ENCODE results near the gene ANK3. TPM values are rescaled to one million over a fixed set of nuclear protein-coding genes. Genes with fewer than 3 reads are reported as not detected.
A peak's percentile ranks its signal among the peaks of the same experiment; 100 is the strongest.

Gene ANK3
- total RNA-seq, 2 experiments from 2014 or later, result 60.5 to 61.9 TPM

DNA sequence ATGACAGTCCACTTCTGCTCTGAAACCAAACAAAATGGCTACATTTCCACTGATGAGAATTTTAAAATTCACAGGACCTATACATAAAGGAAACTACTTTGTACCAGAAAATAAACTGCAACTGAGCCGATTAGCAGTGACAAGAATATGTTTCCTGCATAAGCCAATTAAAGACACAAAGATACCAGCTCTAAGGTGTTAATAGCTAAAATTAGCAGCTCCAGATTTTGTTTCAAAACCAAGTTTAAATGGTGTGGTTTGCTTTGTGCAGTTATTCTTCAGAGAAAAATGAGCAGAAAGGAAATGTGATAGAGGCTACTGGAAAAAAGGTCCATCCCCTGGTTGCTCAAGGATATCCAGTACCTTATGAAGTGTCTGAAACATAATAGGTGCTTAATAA is 123.2 kb downstream of the ANK3 start:
- Histone ChIP-seq H3K4me3 (ENCODE audit: low read length) (no peak overlapping the region), H3K27ac (ENCODE audit: low read depth in 1 of 2, low read length in 2 of 2) (no peak overlapping the region), H3K9me3 (ENCODE audit: control insufficient read depth in 1 of 2, insufficient read depth in 1 of 2, low read length in 2 of 2) (no peaks in the 10 kb centered on the region), H3K36me3 (ENCODE audit: insufficient read depth, low read length) (peaks cover 12% of the 10 kb centered on the region), H3K27me3 (ENCODE audit: control insufficient read depth in 1 of 2, insufficient read depth in 2 of 2, low read length in 2 of 2) (no peaks in the 10 kb centered on the region), H3K4me1 (ENCODE audit: insufficient read depth, low read length) (no peaks in the 10 kb centered on the region)
- TF ChIP-seq, protein P1, sequence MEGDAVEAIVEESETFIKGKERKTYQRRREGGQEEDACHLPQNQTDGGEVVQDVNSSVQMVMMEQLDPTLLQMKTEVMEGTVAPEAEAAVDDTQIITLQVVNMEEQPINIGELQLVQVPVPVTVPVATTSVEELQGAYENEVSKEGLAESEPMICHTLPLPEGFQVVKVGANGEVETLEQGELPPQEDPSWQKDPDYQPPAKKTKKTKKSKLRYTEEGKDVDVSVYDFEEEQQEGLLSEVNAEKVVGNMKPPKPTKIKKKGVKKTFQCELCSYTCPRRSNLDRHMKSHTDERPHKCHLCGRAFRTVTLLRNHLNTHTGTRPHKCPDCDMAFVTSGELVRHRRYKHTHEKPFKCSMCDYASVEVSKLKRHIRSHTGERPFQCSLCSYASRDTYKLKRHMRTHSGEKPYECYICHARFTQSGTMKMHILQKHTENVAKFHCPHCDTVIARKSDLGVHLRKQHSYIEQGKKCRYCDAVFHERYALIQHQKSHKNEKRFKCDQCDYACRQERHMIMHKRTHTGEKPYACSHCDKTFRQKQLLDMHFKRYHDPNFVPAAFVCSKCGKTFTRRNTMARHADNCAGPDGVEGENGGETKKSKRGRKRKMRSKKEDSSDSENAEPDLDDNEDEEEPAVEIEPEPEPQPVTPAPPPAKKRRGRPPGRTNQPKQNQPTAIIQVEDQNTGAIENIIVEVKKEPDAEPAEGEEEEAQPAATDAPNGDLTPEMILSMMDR (IDR thresholded peaks at IDR 0.05), result no peak
- no peak for DNase-seq
- ATAC-seq (ENCODE audit: poor library complexity), result no peak
- peaks cover 61% of the 10 kb centered on the region for H3K36me3 Mint-ChIP-seq (ENCODE audit: low read depth)
- intact Hi-C loops (cut with DNase I, micrococcal nuclease), result no loop called here
- no peaks in the 10 kb centered on the region for H3K27me3 Mint-ChIP-seq
- no peak overlapping the region for H3K4me3 Mint-ChIP-seq
- ChIA-PET CTCF (no interaction called here), POLR2A (no interaction called here)
- no peaks in the 10 kb centered on the region for H3K4me1 Mint-ChIP-seq (ENCODE audit: low read depth)
- H3K9me3 Mint-ChIP-seq, result no peaks in the 10 kb centered on the region
- no peak overlapping the region for H3K27ac Mint-ChIP-seq

DNA sequence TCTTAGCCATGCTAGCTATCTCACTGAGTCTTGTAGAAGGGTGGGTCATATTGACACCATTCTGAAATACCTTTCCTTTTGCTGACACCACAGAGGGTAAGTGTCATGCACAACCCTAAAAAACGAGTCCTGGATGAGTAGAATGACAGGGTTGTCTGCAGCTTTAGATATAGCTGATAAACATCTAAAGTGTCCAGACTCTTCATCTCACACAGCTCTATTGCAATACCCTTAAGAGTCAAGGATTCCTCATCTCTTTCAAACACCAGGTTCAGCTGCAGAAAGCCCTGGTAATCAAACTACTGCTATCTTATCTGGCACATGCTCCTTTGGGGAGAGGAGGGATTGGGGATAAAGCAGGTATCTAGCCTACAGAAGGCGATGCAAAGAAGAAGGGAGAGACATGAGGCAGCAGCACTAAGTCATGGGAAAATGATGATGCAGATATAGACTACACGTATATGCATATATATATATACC is 127.0 kb downstream of the ANK3 start:
- Mint-ChIP-seq H3K27ac (no peak overlapping the region), H3K4me1 (ENCODE audit: low read depth) (no peaks in the 10 kb centered on the region), H3K4me3 (no peak overlapping the region), H3K27me3 (no peaks in the 10 kb centered on the region), H3K36me3 (ENCODE audit: low read depth) (peaks cover 85% of the 10 kb centered on the region), H3K9me3 (no peaks in the 10 kb centered on the region)
- no peak overlapping the region for H3K4me3 ChIP-seq (ENCODE audit: low read length)
- no peaks in the 10 kb centered on the region for H3K4me1 ChIP-seq (ENCODE audit: insufficient read depth, low read length)
- H3K27me3 ChIP-seq (ENCODE audit: control insufficient read depth in 1 of 2, insufficient read depth in 2 of 2, low read length in 2 of 2), result no peaks in the 10 kb centered on the region
- no peaks in the 10 kb centered on the region for H3K9me3 ChIP-seq (ENCODE audit: control insufficient read depth in 1 of 2, insufficient read depth in 1 of 2, low read length in 2 of 2)
- TF ChIP-seq, protein P1 (IDR thresholded peaks at IDR 0.05), result no peak
- no peak for DNase-seq
- H3K36me3 ChIP-seq (ENCODE audit: insufficient read depth, low read length), result peaks cover 26% of the 10 kb centered on the region
- H3K27ac ChIP-seq (ENCODE audit: low read depth in 1 of 2, low read length in 2 of 2), result no peak overlapping the region
- ChIA-PET CTCF (no interaction called here), POLR2A (no interaction called here)
- ATAC-seq (ENCODE audit: poor library complexity), result no peak
- intact Hi-C loops (cut with DNase I, micrococcal nuclease), result no loop called here

DNA sequence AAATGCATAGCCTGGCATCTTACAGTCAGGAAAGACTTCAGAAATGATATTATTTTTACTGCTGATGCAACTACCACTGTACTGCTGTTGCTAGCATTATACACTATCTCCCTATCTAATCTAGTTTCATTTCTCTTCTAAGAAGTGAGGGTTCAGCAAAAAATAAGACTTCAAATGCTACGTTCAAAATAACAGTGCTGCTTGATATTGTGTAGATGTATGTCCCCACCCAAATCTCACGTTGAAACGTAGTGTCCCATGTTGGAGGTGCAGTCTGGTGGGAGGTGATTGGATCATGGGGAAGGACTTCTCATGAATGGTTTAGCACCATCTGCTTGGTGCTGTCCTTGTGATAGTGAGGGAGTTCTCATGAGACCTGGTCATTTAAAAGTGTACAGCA is 129.4 kb downstream of the ANK3 start:
- no peak overlapping the region for H3K27ac ChIP-seq (ENCODE audit: low read depth in 1 of 2, low read length in 2 of 2)
- TF ChIP-seq, protein P1 (IDR thresholded peaks at IDR 0.05), result no peak
- no peak overlapping the region for H3K4me3 ChIP-seq (ENCODE audit: low read length)
- H3K4me1 ChIP-seq (ENCODE audit: insufficient read depth, low read length), result no peaks in the 10 kb centered on the region
- no peaks in the 10 kb centered on the region for H3K9me3 ChIP-seq (ENCODE audit: control insufficient read depth in 1 of 2, insufficient read depth in 1 of 2, low read length in 2 of 2)
- DNase-seq, result peak in 1 of 14 experiments; percentile 5
- no peaks in the 10 kb centered on the region for H3K27me3 ChIP-seq (ENCODE audit: control insufficient read depth in 1 of 2, insufficient read depth in 2 of 2, low read length in 2 of 2)
- POLR2A ChIA-PET, result interaction anchor here (0.5 kb wide), 1 partner anchor 312 kb away, joined by 4 read pairs; no protein-coding TSS in a partner anchor
- H3K36me3 ChIP-seq (ENCODE audit: insufficient read depth, low read length), result peaks cover 26% of the 10 kb centered on the region
- H3K27ac Mint-ChIP-seq, result no peak overlapping the region
- H3K4me1 Mint-ChIP-seq (ENCODE audit: low read depth), result no peaks in the 10 kb centered on the region
- no peak overlapping the region for H3K4me3 Mint-ChIP-seq
- intact Hi-C loops (cut with DNase I, micrococcal nuclease), result no loop called here
- peaks cover 81% of the 10 kb centered on the region for H3K36me3 Mint-ChIP-seq (ENCODE audit: low read depth)
- ATAC-seq (ENCODE audit: poor library complexity), result no peak
- no peaks in the 10 kb centered on the region for H3K9me3 Mint-ChIP-seq
- no peaks in the 10 kb centered on the region for H3K27me3 Mint-ChIP-seq
- CTCF ChIA-PET, result no interaction called here
